ENCODE results near the gene CDC73. TPM values are rescaled to one million over a fixed set of nuclear protein-coding genes. Genes with fewer than 3 reads are reported as not detected.
"Not testable (repeated sequence)": the region's sequence is repeated elsewhere in the genome, so short reads cannot be mapped to it uniquely, and the experiment has no call there.

Gene CDC73
- total and polyA plus RNA-seq, 2 donors (not counting 3 experiments of a cell fraction or from before 2014, with no cell fraction given), result 9.9 to 55.8 TPM

GRCh38 chr1:193284219-193284618 is 162.4 kb downstream of the CDC73 start:
- no peaks in the 10 kb centered on the region for H3K4me1 ChIP-seq (ENCODE audit: control insufficient read depth, extremely low read depth, insufficient read depth, low read length)
- H3K9me3 ChIP-seq (replicated peaks; ENCODE audit: control insufficient read depth, insufficient read depth, low read length), result no peaks in the 10 kb centered on the region
- no peak for TF ChIP-seq FOS (IDR thresholded peaks at IDR 0.05; ENCODE audit: borderline replicate concordance, insufficient read depth, low read length)
- no peak for TF ChIP-seq POLR2AphosphoS5 (IDR thresholded peaks at IDR 0.05; ENCODE audit: insufficient read depth, low read depth, low read length)
- no TSS peak for BruUV-seq (replicated peaks)
- H3K9ac ChIP-seq (replicated peaks; ENCODE audit: extremely low read depth, insufficient read depth, low read length), result no peak overlapping the region
- DNase-seq (ENCODE audit: low read depth, low spot score) (no peak), FAIRE-seq (no peak)
- no peaks in the 10 kb centered on the region for H3K27me3 ChIP-seq (ENCODE audit: control insufficient read depth in 2 of 2, insufficient read depth in 2 of 2, low read length in 2 of 2)
- H4K20me1 ChIP-seq (replicated peaks; ENCODE audit: control insufficient read depth, extremely low read depth, insufficient read depth, low read length), result no peaks in the 10 kb centered on the region
- H3K27ac ChIP-seq (ENCODE audit: insufficient read depth, low read depth, low read length), result no peak overlapping the region
- H3K9me1 ChIP-seq (replicated peaks; ENCODE audit: control insufficient read depth, extremely low read depth, insufficient read depth, low read length), result no peaks in the 10 kb centered on the region
- no peaks in the 10 kb centered on the region for H3K36me3 ChIP-seq (ENCODE audit: control insufficient read depth in 2 of 2, extremely low read depth in 1 of 2, insufficient read depth in 2 of 2, low read length in 2 of 2)
- POLR2A ChIA-PET, result no interaction called here
- dilution Hi-C loops (cut with MboI; ENCODE audit: extremely low pct_ligation_motif_present, low sequenced_read_pairs), result no loop called here
- no peak overlapping the region for H3K4me2 ChIP-seq (ENCODE audit: insufficient read depth, low read length)
- H3K4me3 ChIP-seq (replicated peaks in 1 of 3; ENCODE audit: insufficient read depth in 1 of 3, low read depth in 1 of 3, low read length in 3 of 3), result no peak overlapping the region
- CTCF ChIA-PET, result no interaction called here
- intact Hi-C loops (cut with micrococcal nuclease), result no loop called here
- H3K79me2 ChIP-seq (ENCODE audit: control insufficient read depth, insufficient read depth, low read length), result no peaks in the 10 kb centered on the region
- no peak overlapping the region for H2AFZ ChIP-seq (ENCODE audit: low read depth, low read length)

- no peaks in the 10 kb centered on the region for H3K79me2 ChIP-seq (ENCODE audit: control insufficient read depth, insufficient read depth, low read length)
- no peak overlapping the region for H3K9ac ChIP-seq (replicated peaks; ENCODE audit: extremely low read depth, insufficient read depth, low read length)
- ChIA-PET POLR2A (no interaction called here), CTCF (no interaction called here)
- dilution Hi-C loops (cut with MboI; ENCODE audit: extremely low pct_ligation_motif_present, low sequenced_read_pairs), result no loop called here
- H2AFZ ChIP-seq (ENCODE audit: low read depth, low read length), result no peak overlapping the region
- no peaks in the 10 kb centered on the region for H3K4me1 ChIP-seq (ENCODE audit: control insufficient read depth, extremely low read depth, insufficient read depth, low read length)
- H3K4me3 ChIP-seq (replicated peaks in 1 of 3; ENCODE audit: insufficient read depth in 1 of 3, low read depth in 1 of 3, low read length in 3 of 3), result no peak overlapping the region
- no peak overlapping the region for H3K27ac ChIP-seq (ENCODE audit: insufficient read depth, low read depth, low read length)
- H4K20me1 ChIP-seq (replicated peaks; ENCODE audit: control insufficient read depth, extremely low read depth, insufficient read depth, low read length), result no peaks in the 10 kb centered on the region
- H3K9me1 ChIP-seq (replicated peaks; ENCODE audit: control insufficient read depth, extremely low read depth, insufficient read depth, low read length), result no peaks in the 10 kb centered on the region
- intact Hi-C loops (cut with micrococcal nuclease), result no loop called here
- TF ChIP-seq JUN (IDR thresholded peaks at IDR 0.05; ENCODE audit: borderline replicate concordance, insufficient read depth, insufficient read length, low read depth), result no peak
- no peak for TF ChIP-seq MAX (IDR thresholded peaks at IDR 0.05; ENCODE audit: insufficient read depth, insufficient read length)
- no peak for TF ChIP-seq MYC (IDR thresholded peaks at IDR 0.05; ENCODE audit: low read depth, low read length)
- no peak for TF ChIP-seq FOS (IDR thresholded peaks at IDR 0.05; ENCODE audit: borderline replicate concordance, insufficient read depth, low read length)
- TF ChIP-seq CTCF (IDR thresholded peaks at IDR 0.05; ENCODE audit: extremely low read depth in 1 of 2, insufficient read depth in 1 of 2, low read depth in 1 of 2, low read length in 2 of 2), result no peak
- no peak for TF ChIP-seq POLR2A (IDR thresholded peaks at IDR 0.05; ENCODE audit: low read depth, low read length)
- TF ChIP-seq EZH2 (IDR thresholded peaks at IDR 0.05; ENCODE audit: borderline replicate concordance, low read depth, low read length, severe bottlenecking), result no peak
- no peak for TF ChIP-seq GATA2 (IDR thresholded peaks at IDR 0.05; ENCODE audit: insufficient read depth, insufficient read length, low read depth, low read length)
- no peak for TF ChIP-seq POLR2AphosphoS5 (IDR thresholded peaks at IDR 0.05; ENCODE audit: insufficient read depth, low read depth, low read length)
- H3K27me3 ChIP-seq (ENCODE audit: control insufficient read depth in 2 of 2, insufficient read depth in 2 of 2, low read length in 2 of 2), result no peaks in the 10 kb centered on the region
- DNase-seq (ENCODE audit: low read depth, low spot score) (no peak), FAIRE-seq (no peak)
- BruUV-seq (replicated peaks), result no TSS peak
- H3K9me3 ChIP-seq (replicated peaks; ENCODE audit: control insufficient read depth, insufficient read depth, low read length), result no peaks in the 10 kb centered on the region
- H3K36me3 ChIP-seq (ENCODE audit: control insufficient read depth in 2 of 2, extremely low read depth in 1 of 2, insufficient read depth in 2 of 2, low read length in 2 of 2), result no peaks in the 10 kb centered on the region
- H3K4me2 ChIP-seq (ENCODE audit: insufficient read depth, low read length), result no peak overlapping the region
These were observed 163.8 kb downstream of the CDC73 start for GRCh38 chr1:193285641-193286040.

GRCh38 chr1:193288548-193289080 is 166.8 kb downstream of the CDC73 start:
- POLR2A ChIA-PET; H3K4me3 ChIP-seq (replicated peaks in 1 of 3; ENCODE audit: insufficient read depth in 1 of 3, low read depth in 1 of 3, low read length in 3 of 3); H3K9me1 ChIP-seq (replicated peaks; ENCODE audit: control insufficient read depth, extremely low read depth, insufficient read depth, low read length); H3K79me2 ChIP-seq (ENCODE audit: control insufficient read depth, insufficient read depth, low read length); H2AFZ ChIP-seq (ENCODE audit: low read depth, low read length); H3K27me3 ChIP-seq (ENCODE audit: control insufficient read depth in 2 of 2, insufficient read depth in 2 of 2, low read length in 2 of 2); CTCF ChIA-PET; FAIRE-seq; H3K4me1 ChIP-seq (ENCODE audit: control insufficient read depth, extremely low read depth, insufficient read depth, low read length); H3K4me2 ChIP-seq (ENCODE audit: insufficient read depth, low read length); dilution Hi-C loops (cut with MboI; ENCODE audit: extremely low pct_ligation_motif_present, low sequenced_read_pairs); BruUV-seq (replicated peaks); H3K9ac ChIP-seq (replicated peaks; ENCODE audit: extremely low read depth, insufficient read depth, low read length); intact Hi-C loops (cut with micrococcal nuclease); H4K20me1 ChIP-seq (replicated peaks; ENCODE audit: control insufficient read depth, extremely low read depth, insufficient read depth, low read length); H3K27ac ChIP-seq (ENCODE audit: insufficient read depth, low read depth, low read length); H3K9me3 ChIP-seq (replicated peaks; ENCODE audit: control insufficient read depth, insufficient read depth, low read length); H3K36me3 ChIP-seq (ENCODE audit: control insufficient read depth in 2 of 2, extremely low read depth in 1 of 2, insufficient read depth in 2 of 2, low read length in 2 of 2): not testable (repeated sequence)
- peak; percentile 54 for DNase-seq (ENCODE audit: low read depth, low spot score)
